Panc1 (cell line): ENCODE data around the gene AGBL4. TPM values are rescaled to one million over a fixed set of nuclear protein-coding genes. Genes with fewer than 3 reads are reported as not detected.

ENCODE experiments used
- ATAC-seq: fragments of 200-7000 bp; cut with Tn5 transposase; 2 replicates; pipeline ENCODE4 v1.9.1; 2020; ENCODE audit warnings: mild to moderate bottlenecking, moderate library complexity
- BruUV-seq: library from RNA; stranded (reverse); fragments of 400-500 nt; replicated peaks from 2 replicates; lab custom pipeline; 2021; lab: Mats Ljungman, UMichigan
- CTCF ChIA-PET: fragments of 300-600 bp; sonication (Branson Sonifier 250); formaldehyde crosslinking; loops from one replicate; lab custom pipeline; 2022; ENCODE audit warnings: antibody characterized with exemption; lab: Charles Lee
- POLR2A ChIA-PET: fragments of 300-600 bp; sonication (Branson Sonifier 250); formaldehyde crosslinking; loops from one replicate; lab custom pipeline; 2022; ENCODE audit warnings: antibody characterized with exemption; lab: Charles Lee
- DNase-seq: peaks from one replicate; pipeline ENCODE4 v3.0.0-alpha.2; 2010; ENCODE audit warnings: low read depth, low spot score
- H3K27ac ChIP-seq: 2 replicates; pipeline ENCODE4 v1.5.1; 2011; ENCODE audit warnings: mild to moderate bottlenecking, low read length, inconsistent platforms
- H3K27me3 ChIP-seq: fragments of 200-500 bp; sonication (Bioruptor generic); 2 replicates; pipeline ENCODE4 v1.6.0; 2014; ENCODE audit warnings: low read length, inconsistent platforms; ENCODE audit not compliant: control insufficient read depth, insufficient read depth
- H3K36me3 ChIP-seq: fragments of 200-500 bp; sonication (Bioruptor generic); 2 replicates; pipeline ENCODE4 v1.5.1; 2014; ENCODE audit warnings: inconsistent platforms, mild to moderate bottlenecking, low read length, moderate library complexity; ENCODE audit not compliant: control insufficient read depth, insufficient read depth
- H3K4me1 ChIP-seq: 2 replicates; pipeline ENCODE4 v1.5.1; 2011; ENCODE audit warnings: inconsistent platforms, mild to moderate bottlenecking, low read length, moderate library complexity; ENCODE audit not compliant: control insufficient read depth, insufficient read depth
- H3K4me3 ChIP-seq, 2 experiments: 2 replicates each; pipeline ENCODE4 v1.5.1; 2011 to 2012; ENCODE audit warnings: low read depth in 2 of 2, low read length in 2 of 2, mild to moderate bottlenecking in 2 of 2, inconsistent platforms in 1 of 2, moderate library complexity in 1 of 2
- H3K9me3 ChIP-seq: fragments of 200-500 bp; sonication (Bioruptor generic); 2 replicates; pipeline ENCODE4 v1.5.1; 2014; ENCODE audit warnings: low read depth, mild to moderate bottlenecking, inconsistent platforms, low read length, moderate library complexity; ENCODE audit not compliant: control insufficient read depth, insufficient read depth
- CTCF ChIP-seq: fragments of 450-650 bp; IDR thresholded peaks from 2 replicates; pipeline ENCODE4 v1.5.1; 2017; ENCODE audit warnings: mild to moderate bottlenecking
- POLR2AphosphoS5 ChIP-seq: IDR thresholded peaks from 2 replicates; pipeline ENCODE4 v1.6.1; 2012; ENCODE audit warnings: mild to moderate bottlenecking, low read depth, low read length, moderate library complexity
- REST ChIP-seq, 2 experiments: IDR thresholded peaks; 2 replicates each; pipeline ENCODE4 v1.6.1; 2011 to 2012; ENCODE audit warnings: low read depth in 2 of 2, control low read depth in 1 of 2, low read length in 1 of 2, mild to moderate bottlenecking in 1 of 2, moderate library complexity in 1 of 2; ENCODE audit not compliant: insufficient read depth in 1 of 2
- SIN3A ChIP-seq: IDR thresholded peaks from 2 replicates; pipeline ENCODE4 v1.6.1; 2012; ENCODE audit warnings: low read depth, mild to moderate bottlenecking, low read length, moderate library complexity, borderline replicate concordance; ENCODE audit not compliant: insufficient read depth
- TCF7L2 ChIP-seq: IDR thresholded peaks from 2 replicates; pipeline ENCODE4 v1.6.1; 2011; ENCODE audit warnings: mild to moderate bottlenecking, low read depth, low read length, inconsistent platforms
- in situ Hi-C: cut with HindIII; loops from 2 replicates; pipeline ENCODE4 v1.10.0; 2016; ENCODE audit warnings: low sequenced_read_pairs, low pct_unique_long_range_greater_than_20kb
- intact Hi-C: fragments of 100-400 bp; cut with micrococcal nuclease; formaldehyde crosslinking; loops from one replicate; pipeline ENCODE4 v1.10.0; 2022; ENCODE audit not compliant: unreplicated experiment
- total RNA-seq: library from RNA; stranded (reverse); gene quantifications from one replicate; pipeline ENCODE4 v1.2.1, GENCODE V29; 2021; ENCODE audit not compliant: unreplicated experiment

AGBL4 gene
- total RNA-seq, 1 experiment from 2014 or later: not detected

- intact Hi-C loops (no loop called here), in situ Hi-C loops (no loop called here)
- ChIA-PET POLR2A (no interaction called here), CTCF (no interaction called here)
- DNase-seq (no peak), ATAC-seq (no peak)
- Histone ChIP-seq H3K36me3 (no peaks in the 10 kb centered on the region), H3K27me3 (peaks cover 3% of the 10 kb centered on the region; the same call in 1 of the 2 replicates), H3K9me3 (no peaks in the 10 kb centered on the region), H3K4me1 (no peaks in the 10 kb centered on the region), H3K27ac (no peak overlapping the region), H3K4me3 (no peak overlapping the region)
- BruUV-seq: no TSS peak
- no peak for TF ChIP-seq SIN3A
- TF ChIP-seq TCF7L2: no peak
- no peak for TF ChIP-seq CTCF
These were observed 1356.0 kb downstream of the AGBL4 start for GRCh38 chr1:48667782-48668181.

GRCh38 chr1:48665708-48666407, 1357.9 kb downstream of the AGBL4 start:
- ATAC-seq: no peak
- ChIA-PET POLR2A (no interaction called here), CTCF (no interaction called here)
- Histone ChIP-seq H3K36me3 (no peaks in the 10 kb centered on the region), H3K9me3 (no peaks in the 10 kb centered on the region), H3K27me3 (peaks cover 3% of the 10 kb centered on the region; the same call in 1 of the 2 replicates), H3K4me1 (no peaks in the 10 kb centered on the region), H3K27ac (no peak overlapping the region), H3K4me3 (no peak overlapping the region)
- no TSS peak for BruUV-seq
- DNase-seq: no peak
- no peak for TF ChIP-seq CTCF
- no peak for TF ChIP-seq POLR2AphosphoS5
- no peak for TF ChIP-seq REST (IDR thresholded peaks at IDR 0.05; ENCODE audit: insufficient read depth in 1 of 2, low read depth in 2 of 2, low read length in 1 of 2)
- TF ChIP-seq SIN3A: no peak
- no peak for TF ChIP-seq TCF7L2
- intact Hi-C loops (no loop called here), in situ Hi-C loops (no loop called here)
